GM12878 (cell line): ENCODE results near the gene FRMD5. TPM values are rescaled to one million over a fixed set of nuclear protein-coding genes. Genes with fewer than 3 reads are reported as not detected.

Source experiments
- ATAC-seq: fragments of 200-7000 bp; cut with Tn5 transposase; 3 replicates; pipeline ENCODE4 v1.9.1; 2020; ENCODE audit warnings: mild to moderate bottlenecking, moderate library complexity
- BruUV-seq: library from RNA; stranded (reverse); fragments of 400-500 nt; replicated peaks from 2 replicates; lab custom pipeline; 2021; lab: Mats Ljungman, UMichigan
- CTCF ChIA-PET: fragments of 300-600 bp; sonication (Branson Sonifier 250); formaldehyde crosslinking; extraction: SDS; loops from one replicate; lab custom pipeline; 2021; ENCODE audit warnings: inconsistent platforms; lab: Yijun Ruan, JAX
- POLR2A ChIA-PET: fragments of 350-600 bp; formaldehyde crosslinking; extraction: SDS; loops from one replicate; lab custom pipeline; 2021; ENCODE audit warnings: inconsistent platforms; lab: Charles Lee
- RAD21 ChIA-PET: fragments of 300-600 bp; sonication (Branson Sonifier 250); formaldehyde crosslinking; loops from one replicate; lab custom pipeline; 2023; ENCODE audit warnings: antibody characterized with exemption; ENCODE audit not compliant: unreplicated experiment; lab: Charles Lee
- SMC1A ChIA-PET: fragments of 300-600 bp; sonication (Branson Sonifier 250); formaldehyde crosslinking; loops from one replicate; lab custom pipeline; 2023; ENCODE audit not compliant: unreplicated experiment, uncharacterized antibody; lab: Charles Lee
- DNase-seq: peaks from one replicate; pipeline ENCODE4 v3.0.0-alpha.2; 2011; ENCODE audit warnings: low read depth, low spot score
- FAIRE-seq: peaks from 3 replicates; lab custom pipeline; 2011; peaks lifted over from hg19 to GRCh38; lab: Jason Lieb, UNC
- H2AFZ ChIP-seq: 2 replicates; pipeline ENCODE4 v1.6.0; 2011; ENCODE audit warnings: low read depth, low read length, control low read depth; ENCODE audit not compliant: control insufficient read depth
- H3K27ac ChIP-seq: 2 replicates; pipeline ENCODE4 v1.5.1; 2011; ENCODE audit warnings: control low read depth; ENCODE audit not compliant: control insufficient read depth, insufficient read depth
- H3K27me3 ChIP-seq, 2 experiments: replicated peaks in 1 of 2; 2 replicates each; pipeline versions ENCODE4 v1.6.0 to v1.6.1; 2011; ENCODE audit warnings: low read length in 1 of 2; ENCODE audit not compliant: control insufficient read depth in 2 of 2, insufficient read depth in 2 of 2
- H3K36me3 ChIP-seq, 2 experiments: 2 replicates each; pipeline ENCODE4 v1.5.1; 2011; ENCODE audit warnings: low read length in 1 of 2; ENCODE audit not compliant: control insufficient read depth in 2 of 2, insufficient read depth in 2 of 2
- H3K4me1 ChIP-seq: 2 replicates; pipeline ENCODE4 v1.6.1; 2011; ENCODE audit warnings: mild to moderate bottlenecking, low read length, moderate library complexity, mixed read lengths; ENCODE audit not compliant: control insufficient read depth, insufficient read depth
- H3K4me2 ChIP-seq: 2 replicates; pipeline ENCODE4 v1.6.0; 2011; ENCODE audit warnings: control low read depth; ENCODE audit not compliant: control insufficient read depth, insufficient read depth
- H3K4me3 ChIP-seq: fragments of 200-600 bp; sonication (generic); 2 replicates; pipeline ENCODE4 v1.5.1; 2016
- H3K79me2 ChIP-seq: 2 replicates; pipeline ENCODE4 v1.6.0; 2011; ENCODE audit warnings: low read length; ENCODE audit not compliant: control insufficient read depth, insufficient read depth
- H3K9ac ChIP-seq: 2 replicates; pipeline ENCODE4 v1.8.0; 2011; ENCODE audit warnings: low read length, control low read depth, mixed read lengths; ENCODE audit not compliant: control insufficient read depth, insufficient read depth
- H3K9me3 ChIP-seq: replicated peaks from 3 replicates; pipeline ENCODE4 v1.5.1; 2011; ENCODE audit warnings: mild to moderate bottlenecking, low read length; ENCODE audit not compliant: control insufficient read depth, insufficient read depth
- H4K20me1 ChIP-seq: 2 replicates; pipeline ENCODE4 v1.6.0; 2011; ENCODE audit not compliant: control insufficient read depth, insufficient read depth
- CHD1 ChIP-seq: IDR thresholded peaks from 2 replicates; pipeline ENCODE4 v1.6.1; 2012; ENCODE audit warnings: low read depth, low read length, improper control_type of control experiment
- HSF1 ChIP-seq: fragments of 150-350 bp; IDR thresholded peaks from 2 replicates; pipeline ENCODE4 v1.6.1; 2014; ENCODE audit warnings: mild to moderate bottlenecking, low read depth, low read length
- RUNX3 ChIP-seq: IDR thresholded peaks from 2 replicates; pipeline ENCODE4 v1.6.1; 2012; ENCODE audit warnings: low read length, inconsistent platforms
- SKIL ChIP-seq: fragments of 450-650 bp; IDR thresholded peaks from 2 replicates; pipeline ENCODE4 v1.6.1; 2017; ENCODE audit warnings: mild to moderate bottlenecking, low read depth, inconsistent platforms; ENCODE audit not compliant: poor library complexity, severe bottlenecking
- TARDBP ChIP-seq: IDR thresholded peaks from 2 replicates; pipeline ENCODE4 v1.6.1; 2016; ENCODE audit warnings: borderline replicate concordance
- WGBS: methylation state at CpG from one replicate; pipeline ENCODE4 v1.1.6; 2016; ENCODE audit warnings: low lambda C conversion rate; ENCODE audit not compliant: insufficient replicate concordance, insufficient coverage; ENCODE audit errors: missing lambda C conversion rate; 5-methylcytosine and 5-hydroxymethylcytosine counted together
- in situ Hi-C: fragments of 300-500 bp; cut with MboI; formaldehyde crosslinking; loops from 9 replicates; pipeline ENCODE4 v1.14.3; 2018; ENCODE audit warnings: mixed read lengths
- intact Hi-C: fragments of 100-400 bp; cut with micrococcal nuclease; formaldehyde crosslinking; loops from one replicate; pipeline ENCODE4 v1.14.2; 2022; ENCODE audit not compliant: unreplicated experiment
- polyA plus RNA-seq, 11 experiments: library from polyadenylated mRNA; depleted of rRNA in 4 of 11; unstranded in 6 of 11; stranded (reverse) in 5 of 11; fragments of >200 nt; fragmentation: Nextera tagmentation in 4 of 11; fragmentation: Illumina TruSeq in 1 of 11; extraction: Ambion mirVana in 4 of 11; extraction: Trizol in 1 of 11; gene quantifications; 1 replicate in 1 of 11; 2 replicates in 10 of 11; pipeline versions ENCODE4 v1.2.1 to v1.2.3, GENCODE V29; 2011 to 2016; ENCODE audit warnings: inconsistent platforms in 2 of 11, missing spikeins in 2 of 11, low read depth in 1 of 11
- total RNA-seq, 4 experiments: library from RNA; depleted of rRNA in 3 of 4; stranded (reverse); fragments of >200 nt in 3 of 4; fragmentation: Illumina TruSeq in 1 of 4; extraction: Trizol in 1 of 4; gene quantifications; 2 replicates each; pipeline versions ENCODE4 v1.2.1 to v1.2.3, GENCODE V29; 2013 to 2021

The FRMD5 gene
- total and polyA plus RNA-seq, 10 of the 15 experiments (the other 5 are each of a cell fraction or from before 2014, with no cell fraction given): 0.26 to 6.4 (median 0.68) TPM; not detected in 1

GRCh38 chr15:44018151-44018550 lies 176.9 kb downstream of the FRMD5 start:
- Histone ChIP-seq H2AFZ (no peak overlapping the region), H3K27me3 (no peaks in the 10 kb centered on the region), H3K9ac (no peak overlapping the region), H3K36me3 (no peaks in the 10 kb centered on the region), H3K4me1 (no peaks in the 10 kb centered on the region), H3K9me3 (no peaks in the 10 kb centered on the region), H3K4me2 (no peak overlapping the region), H3K27ac (no peak overlapping the region), H3K4me3 (no peak overlapping the region), H3K79me2 (no peaks in the 10 kb centered on the region), H4K20me1 (no peaks in the 10 kb centered on the region)
- ChIA-PET CTCF (no interaction called here), SMC1A (no interaction called here), POLR2A (interaction anchor here (0.7 kb wide), 1 partner anchor 285 kb away, joined by 4 read pairs; no protein-coding TSS in a partner anchor), RAD21 (no interaction called here)
- intact Hi-C loops: no loop called here
- no peak for DNase-seq
- 32% methylated on average over 2 of the region's 2 CpGs for WGBS
- FAIRE-seq: no peak
- in situ Hi-C loops: no loop called here
- BruUV-seq: no TSS peak
- TF ChIP-seq SKIL: no peak
- TF ChIP-seq HSF1: no peak
- TF ChIP-seq TARDBP: no peak
- no peak for TF ChIP-seq RUNX3
- TF ChIP-seq CHD1: no peak
- no peak for ATAC-seq
